ENCODE results near the gene ERMN. TPM values are rescaled to one million over a fixed set of nuclear protein-coding genes. Genes with fewer than 3 reads are reported as not detected.

ERMN gene
- polyA plus RNA-seq, 3 donors: 0.27 to 0.56 (median 0.54) TPM

- DNase-seq (ENCODE audit: extremely low read depth in 1 of 11, low read depth in 9 of 11, low spot score in 4 of 11): no peak
Measured at GRCh38 chr2:157334797-157335196, 9.2 kb upstream of the ERMN start.

- no peak for DNase-seq (ENCODE audit: extremely low read depth in 1 of 11, low read depth in 9 of 11, low spot score in 4 of 11)
Measured at GRCh38 chr2:157334335-157334734, 8.7 kb upstream of the ERMN start.

GRCh38 chr2:157333304-157334047 lies 7.9 kb upstream of the ERMN start:
- no peak for DNase-seq (ENCODE audit: extremely low read depth in 1 of 11, low read depth in 9 of 11, low spot score in 4 of 11)

- no peak for DNase-seq (ENCODE audit: extremely low read depth in 1 of 11, low read depth in 9 of 11, low spot score in 4 of 11)
Measured at GRCh38 chr2:157329524-157329923, 3.9 kb upstream of the ERMN start.

GRCh38 chr2:157327621-157328500 lies 2.2 kb upstream of the ERMN start:
- DNase-seq (ENCODE audit: extremely low read depth in 1 of 11, low read depth in 9 of 11, low spot score in 4 of 11): peak; percentile 49 to 76 (median 63)

- DNase-seq (ENCODE audit: extremely low read depth in 1 of 11, low read depth in 9 of 11, low spot score in 4 of 11): no peak
Measured at GRCh38 chr2:157327200-157327599, 1.6 kb upstream of the ERMN start.

GRCh38 chr2:157326698-157327097 lies 1.1 kb upstream of the ERMN start:
- no peak for DNase-seq (ENCODE audit: extremely low read depth in 1 of 11, low read depth in 9 of 11, low spot score in 4 of 11)

- no peak for DNase-seq (ENCODE audit: extremely low read depth in 1 of 11, low read depth in 9 of 11, low spot score in 4 of 11)
Measured at GRCh38 chr2:157324331-157324843, 1.2 kb downstream of the ERMN start.

- DNase-seq (ENCODE audit: extremely low read depth in 1 of 11, low read depth in 9 of 11, low spot score in 4 of 11): no peak
Measured at GRCh38 chr2:157322432-157322831, 3.2 kb downstream of the ERMN start.

- DNase-seq (ENCODE audit: extremely low read depth in 1 of 11, low read depth in 9 of 11, low spot score in 4 of 11): no peak
Measured at GRCh38 chr2:157321466-157321865, 4.2 kb downstream of the ERMN start.

GRCh38 chr2:157320409-157320808 lies 5.2 kb downstream of the ERMN start:
- DNase-seq (ENCODE audit: extremely low read depth in 1 of 11, low read depth in 9 of 11, low spot score in 4 of 11): no peak

GRCh38 chr2:157319795-157320194 lies 5.8 kb downstream of the ERMN start:
- no peak for DNase-seq (ENCODE audit: extremely low read depth in 1 of 11, low read depth in 9 of 11, low spot score in 4 of 11)

- no peak for DNase-seq (ENCODE audit: extremely low read depth in 1 of 11, low read depth in 9 of 11, low spot score in 4 of 11)
Measured at GRCh38 chr2:157318884-157319283, 6.7 kb downstream of the ERMN start.

GRCh38 chr2:157315901-157316300 lies 9.7 kb downstream of the ERMN start:
- no peak for DNase-seq (ENCODE audit: extremely low read depth in 1 of 11, low read depth in 9 of 11, low spot score in 4 of 11)

- DNase-seq (ENCODE audit: extremely low read depth in 1 of 11, low read depth in 9 of 11, low spot score in 4 of 11): no peak
Measured at GRCh38 chr2:157312866-157313486, 12.6 kb downstream of the ERMN start.

GRCh38 chr2:157311706-157312105 lies 13.9 kb downstream of the ERMN start:
- no peak for DNase-seq (ENCODE audit: extremely low read depth in 1 of 11, low read depth in 9 of 11, low spot score in 4 of 11)

- no peak for DNase-seq (ENCODE audit: extremely low read depth in 1 of 11, low read depth in 9 of 11, low spot score in 4 of 11)
Measured at GRCh38 chr2:157309878-157310277, 15.7 kb downstream of the ERMN start.

- DNase-seq (ENCODE audit: extremely low read depth in 1 of 11, low read depth in 9 of 11, low spot score in 4 of 11): no peak
Measured at GRCh38 chr2:157307021-157307420, 18.6 kb downstream of the ERMN start.

- no peak for DNase-seq (ENCODE audit: extremely low read depth in 1 of 11, low read depth in 9 of 11, low spot score in 4 of 11)
Measured at GRCh38 chr2:157305723-157306110, 19.9 kb downstream of the ERMN start.

Measured in renal cortex interstitium (tissue), 11 donors.